Endothelial cell of umbilical vein (primary cell): ENCODE results near the gene INPP5A. TPM values are rescaled to one million over a fixed set of nuclear protein-coding genes. Genes with fewer than 3 reads are reported as not detected.

Source experiments
- BruUV-seq: library from RNA; stranded (reverse); fragments of 400-500 nt; replicated peaks from 2 replicates; lab custom pipeline; 2021; lab: Mats Ljungman, UMichigan
- CTCF ChIA-PET: fragments of 300-600, 350-600 bp; sonication (Branson Sonifier 250); formaldehyde crosslinking; loops from one replicate; lab custom pipeline; 2021; ENCODE audit warnings: antibody characterized with exemption, inconsistent platforms; lab: Charles Lee
- POLR2A ChIA-PET: fragments of 300-600, 350-600 bp; sonication (Branson Sonifier 250); formaldehyde crosslinking; loops from one replicate; lab custom pipeline; 2021; ENCODE audit warnings: antibody characterized with exemption, inconsistent platforms; lab: Charles Lee
- DNase-seq: peaks from one replicate; pipeline ENCODE4 v3.0.0-alpha.2; 2011; ENCODE audit warnings: low read depth, low spot score
- FAIRE-seq: peaks from 2 replicates; lab custom pipeline; 2011; peaks lifted over from hg19 to GRCh38; lab: Jason Lieb, UNC
- H2AFZ ChIP-seq: 2 replicates; pipeline ENCODE4 v1.6.0; 2012; ENCODE audit warnings: low read depth, low read length, control low read depth, inconsistent platforms
- H3K27ac ChIP-seq: 2 replicates; pipeline ENCODE4 v1.5.1; 2011; ENCODE audit warnings: low read depth, mild to moderate bottlenecking, control low read depth, low read length, moderate library complexity; ENCODE audit not compliant: insufficient read depth
- H3K27me3 ChIP-seq, 2 experiments: 2 replicates each; pipeline versions ENCODE4 v1.6.0 to v1.6.1; 2011; ENCODE audit warnings: low read length in 2 of 2, mixed read lengths in 1 of 2; ENCODE audit not compliant: control insufficient read depth in 2 of 2, insufficient read depth in 2 of 2
- H3K36me3 ChIP-seq, 2 experiments: 2 replicates in 1 of 2; 3 replicates in 1 of 2; pipeline ENCODE4 v1.5.1; 2011; ENCODE audit warnings: low read length in 2 of 2, mild to moderate bottlenecking in 1 of 2, moderate library complexity in 1 of 2; ENCODE audit not compliant: control insufficient read depth in 2 of 2, insufficient read depth in 2 of 2; ENCODE audit errors: extremely low read depth in 1 of 2
- H3K4me1 ChIP-seq: 3 replicates; pipeline ENCODE4 v1.5.1; 2011; ENCODE audit warnings: mild to moderate bottlenecking, low read length; ENCODE audit not compliant: control insufficient read depth, insufficient read depth; ENCODE audit errors: extremely low read depth
- H3K4me2 ChIP-seq: 2 replicates; pipeline ENCODE4 v1.6.1; 2011; ENCODE audit warnings: low read length, control low read depth, mixed read lengths; ENCODE audit not compliant: insufficient read depth
- H3K4me3 ChIP-seq, 3 experiments: fragments of 200-600 bp in 1 of 3; sonication (generic), shearing (Covaris generic) in 1 of 3; replicated peaks in 1 of 3; 2 replicates each; pipeline ENCODE4 v1.5.1; 2011 to 2016; ENCODE audit warnings: control low read depth in 3 of 3, low read length in 3 of 3, mild to moderate bottlenecking in 2 of 3, inconsistent platforms in 1 of 3, low read depth in 1 of 3, moderate library complexity in 1 of 3; ENCODE audit not compliant: insufficient read depth in 1 of 3
- H3K79me2 ChIP-seq: 2 replicates; pipeline ENCODE4 v1.6.0; 2012; ENCODE audit warnings: low read length, inconsistent platforms; ENCODE audit not compliant: control insufficient read depth, insufficient read depth
- H3K9ac ChIP-seq: replicated peaks from 2 replicates; pipeline ENCODE3; 2011; ENCODE audit warnings: low read length, control low read depth; ENCODE audit not compliant: insufficient read depth; ENCODE audit errors: extremely low read depth
- H3K9me1 ChIP-seq: replicated peaks from 3 replicates; pipeline ENCODE4 v1.6.0; 2011; ENCODE audit warnings: mild to moderate bottlenecking, low read length; ENCODE audit not compliant: control insufficient read depth, insufficient read depth; ENCODE audit errors: extremely low read depth
- H3K9me3 ChIP-seq: replicated peaks from 2 replicates; pipeline ENCODE4 v1.5.1; 2012; ENCODE audit warnings: low read length, inconsistent platforms; ENCODE audit not compliant: control insufficient read depth, insufficient read depth
- H4K20me1 ChIP-seq: replicated peaks from 2 replicates; pipeline ENCODE3; 2011; ENCODE audit warnings: mild to moderate bottlenecking, low read length; ENCODE audit not compliant: control insufficient read depth, insufficient read depth; ENCODE audit errors: extremely low read depth
- EZH2 ChIP-seq: IDR thresholded peaks from 2 replicates; pipeline ENCODE4 v1.6.1; 2012; ENCODE audit warnings: borderline replicate concordance, low read depth, mild to moderate bottlenecking, moderate library complexity, low read length, inconsistent platforms; ENCODE audit not compliant: severe bottlenecking
- FOS ChIP-seq: IDR thresholded peaks from 2 replicates; pipeline ENCODE4 v1.6.1; 2011; ENCODE audit warnings: mild to moderate bottlenecking, low read length, moderate library complexity, borderline replicate concordance; ENCODE audit not compliant: insufficient read depth
- GATA2 ChIP-seq: IDR thresholded peaks from 2 replicates; pipeline ENCODE4 v1.7.0; 2011; ENCODE audit warnings: low read depth, mild to moderate bottlenecking, moderate library complexity, mixed read lengths, low read length; ENCODE audit not compliant: insufficient read length, insufficient read depth
- JUN ChIP-seq: IDR thresholded peaks from 2 replicates; pipeline ENCODE4 v1.6.1; 2011; ENCODE audit warnings: borderline replicate concordance, low read depth; ENCODE audit not compliant: insufficient read length, insufficient read depth
- MAX ChIP-seq: IDR thresholded peaks from 2 replicates; pipeline ENCODE4 v1.6.1; 2011; ENCODE audit not compliant: insufficient read depth, insufficient read length
- MYC ChIP-seq: IDR thresholded peaks from one replicate; pipeline ENCODE4 v1.6.1; 2011; ENCODE audit warnings: mild to moderate bottlenecking, low read depth, low read length
- POLR2A ChIP-seq: IDR thresholded peaks from 2 replicates; pipeline ENCODE4 v1.6.1; 2012; ENCODE audit warnings: low read depth, mild to moderate bottlenecking, control low read depth, low read length
- POLR2AphosphoS5 ChIP-seq: IDR thresholded peaks from 2 replicates; pipeline ENCODE4 v1.6.1; 2012; ENCODE audit warnings: low read depth, mild to moderate bottlenecking, control low read depth, low read length, moderate library complexity; ENCODE audit not compliant: insufficient read depth
- dilution Hi-C: fragments of 300-500 bp; cut with MboI; formaldehyde crosslinking; loops from one replicate; pipeline ENCODE4 v1.15.0; 2019; ENCODE audit warnings: low sequenced_read_pairs; ENCODE audit not compliant: extremely low pct_ligation_motif_present
- intact Hi-C: fragments of 100-400 bp; cut with micrococcal nuclease; formaldehyde crosslinking; loops from one replicate; pipeline ENCODE4 v1.10.0; 2022
- polyA plus RNA-seq, 4 experiments: library from polyadenylated mRNA; depleted of rRNA in 3 of 4; stranded (reverse) in 3 of 4; unstranded in 1 of 4; fragments of >200 nt; gene quantifications; 2 replicates each; pipeline versions ENCODE4 v1.2.1 to v1.2.3, GENCODE V29; 2011 to 2012; ENCODE audit warnings: missing spikeins in 1 of 4
- total RNA-seq: library from RNA; stranded (reverse); gene quantifications from 2 replicates; pipeline ENCODE4 v1.2.3, GENCODE V29; 2021
- TF ChIP-seq, protein P1 (sequence below), 2 donors: IDR thresholded peaks; 1 replicate in 1 of 2; 2 replicates in 1 of 2; pipeline ENCODE4 v1.5.1; 2011; ENCODE audit warnings: low read length in 2 of 2, mild to moderate bottlenecking in 2 of 2, moderate library complexity in 2 of 2, control low read depth in 1 of 2, inconsistent platforms in 1 of 2, low read depth in 1 of 2; ENCODE audit not compliant: insufficient read depth in 1 of 2; ENCODE audit errors: extremely low read depth in 1 of 2

INPP5A gene
- total and polyA plus RNA-seq, 2 donors (not counting 3 experiments of a cell fraction or from before 2014, with no cell fraction given): 22.9 to 33.2 TPM

DNA sequence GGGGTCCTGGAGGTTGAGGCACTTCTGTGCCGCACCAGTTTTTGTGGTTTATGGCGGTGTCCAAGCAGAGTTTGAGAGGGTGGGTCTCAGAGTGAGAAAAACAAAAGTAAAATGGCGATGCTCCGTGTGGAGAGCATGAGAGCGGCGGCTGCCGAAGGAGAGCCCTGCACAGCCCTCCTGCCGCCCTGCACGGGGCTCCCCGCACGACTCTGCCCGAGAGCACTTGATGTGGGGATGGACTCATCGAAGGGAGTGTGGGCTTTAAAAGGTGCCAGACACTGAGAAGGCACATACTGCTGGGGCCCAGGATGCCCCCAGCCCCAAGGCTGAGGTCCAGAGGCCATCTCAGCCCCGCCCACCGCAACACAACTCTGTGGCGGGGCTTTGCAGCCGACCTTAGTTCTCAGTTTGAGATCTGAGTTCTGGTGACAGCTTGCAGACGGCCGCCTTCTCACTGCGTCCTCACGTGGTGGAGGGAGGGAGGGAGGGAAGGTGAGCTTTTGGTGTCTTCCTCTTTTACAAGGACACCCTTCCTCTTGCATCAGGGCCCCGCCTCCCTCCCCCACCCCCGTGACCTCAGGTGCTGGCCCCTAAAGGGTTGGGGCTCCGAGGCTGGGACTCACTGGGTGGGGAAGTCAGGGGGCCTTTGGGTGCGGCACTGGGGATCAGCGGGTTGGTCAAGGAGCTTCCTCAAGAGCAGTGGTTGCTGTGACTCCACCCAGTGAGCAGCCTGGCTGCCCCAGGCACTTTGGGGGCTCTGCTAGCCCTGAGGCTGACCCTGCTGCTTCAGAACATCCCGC, 179.3 kb downstream of the INPP5A start:
- intact Hi-C loops (no loop called here), dilution Hi-C loops (no loop called here)
- CTCF ChIA-PET: no interaction called here
- DNase-seq (no peak), FAIRE-seq (no peak)
- Histone ChIP-seq H3K36me3 (peaks cover 0 to 2% of the 10 kb centered on the region in 2 experiments), H3K4me3 (no peak overlapping the region), H3K4me1 (no peaks in the 10 kb centered on the region), H3K9ac (no peak overlapping the region), H4K20me1 (no peaks in the 10 kb centered on the region), H3K4me2 (no peak overlapping the region), H3K9me3 (no peaks in the 10 kb centered on the region), H2AFZ (no peak overlapping the region), H3K9me1 (no peaks in the 10 kb centered on the region), H3K79me2 (no peaks in the 10 kb centered on the region), H3K27me3 (no peaks in the 10 kb centered on the region), H3K27ac (no peak overlapping the region)
- BruUV-seq: no TSS peak
- TF ChIP-seq POLR2AphosphoS5 (no peak), JUN (no peak), EZH2 (no peak), GATA2 (no peak), MYC (no peak), FOS (no peak), MAX (no peak), POLR2A (no peak)
- TF ChIP-seq, protein P1, sequence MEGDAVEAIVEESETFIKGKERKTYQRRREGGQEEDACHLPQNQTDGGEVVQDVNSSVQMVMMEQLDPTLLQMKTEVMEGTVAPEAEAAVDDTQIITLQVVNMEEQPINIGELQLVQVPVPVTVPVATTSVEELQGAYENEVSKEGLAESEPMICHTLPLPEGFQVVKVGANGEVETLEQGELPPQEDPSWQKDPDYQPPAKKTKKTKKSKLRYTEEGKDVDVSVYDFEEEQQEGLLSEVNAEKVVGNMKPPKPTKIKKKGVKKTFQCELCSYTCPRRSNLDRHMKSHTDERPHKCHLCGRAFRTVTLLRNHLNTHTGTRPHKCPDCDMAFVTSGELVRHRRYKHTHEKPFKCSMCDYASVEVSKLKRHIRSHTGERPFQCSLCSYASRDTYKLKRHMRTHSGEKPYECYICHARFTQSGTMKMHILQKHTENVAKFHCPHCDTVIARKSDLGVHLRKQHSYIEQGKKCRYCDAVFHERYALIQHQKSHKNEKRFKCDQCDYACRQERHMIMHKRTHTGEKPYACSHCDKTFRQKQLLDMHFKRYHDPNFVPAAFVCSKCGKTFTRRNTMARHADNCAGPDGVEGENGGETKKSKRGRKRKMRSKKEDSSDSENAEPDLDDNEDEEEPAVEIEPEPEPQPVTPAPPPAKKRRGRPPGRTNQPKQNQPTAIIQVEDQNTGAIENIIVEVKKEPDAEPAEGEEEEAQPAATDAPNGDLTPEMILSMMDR (IDR thresholded peaks at IDR 0.05; ENCODE audit: extremely low read depth in 1 of 2, insufficient read depth in 1 of 2, low read depth in 1 of 2, low read length in 2 of 2): no peak
- POLR2A ChIA-PET: no interaction called here
